Measurements from ENCODE around the gene KIF18A. TPM values are rescaled to one million over a fixed set of nuclear protein-coding genes. Genes with fewer than 3 reads are reported as not detected.

KIF18A gene
- total RNA-seq, 1 donor from 2014 or later = 0.25 TPM

DNA sequence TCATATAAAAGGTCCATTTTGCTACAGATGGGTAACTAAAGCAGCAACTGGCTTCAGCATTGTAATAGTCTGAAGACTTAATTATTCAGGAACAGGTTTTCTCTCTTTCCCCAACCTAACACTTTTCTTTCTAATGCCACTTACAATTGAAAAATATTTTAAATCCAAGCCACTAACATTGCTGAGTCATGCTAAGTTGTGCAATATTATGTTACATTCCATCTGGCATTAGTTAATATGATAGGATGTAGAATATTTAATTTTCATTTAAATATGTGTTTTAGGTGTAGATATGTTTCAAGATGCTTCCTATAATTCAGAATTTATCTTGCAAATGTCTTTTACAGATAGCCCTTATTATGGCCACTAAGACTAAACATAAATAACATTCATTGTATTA is 98.6 kb downstream of the KIF18A start:
- Histone ChIP-seq H3K9me3 (replicated peaks) (peaks cover 5% of the 10 kb centered on the region), H3K27ac (replicated peaks) (no peak overlapping the region), H3K27me3 (ENCODE audit: low read depth) (no peaks in the 10 kb centered on the region), H3K4me1 (no peaks in the 10 kb centered on the region), H3K36me3 (no peaks in the 10 kb centered on the region), H3K4me3 (no peak overlapping the region)
- DNase-seq = no peak
- intact Hi-C loops (cut with micrococcal nuclease) = no loop called here
- TF ChIP-seq, protein P1, sequence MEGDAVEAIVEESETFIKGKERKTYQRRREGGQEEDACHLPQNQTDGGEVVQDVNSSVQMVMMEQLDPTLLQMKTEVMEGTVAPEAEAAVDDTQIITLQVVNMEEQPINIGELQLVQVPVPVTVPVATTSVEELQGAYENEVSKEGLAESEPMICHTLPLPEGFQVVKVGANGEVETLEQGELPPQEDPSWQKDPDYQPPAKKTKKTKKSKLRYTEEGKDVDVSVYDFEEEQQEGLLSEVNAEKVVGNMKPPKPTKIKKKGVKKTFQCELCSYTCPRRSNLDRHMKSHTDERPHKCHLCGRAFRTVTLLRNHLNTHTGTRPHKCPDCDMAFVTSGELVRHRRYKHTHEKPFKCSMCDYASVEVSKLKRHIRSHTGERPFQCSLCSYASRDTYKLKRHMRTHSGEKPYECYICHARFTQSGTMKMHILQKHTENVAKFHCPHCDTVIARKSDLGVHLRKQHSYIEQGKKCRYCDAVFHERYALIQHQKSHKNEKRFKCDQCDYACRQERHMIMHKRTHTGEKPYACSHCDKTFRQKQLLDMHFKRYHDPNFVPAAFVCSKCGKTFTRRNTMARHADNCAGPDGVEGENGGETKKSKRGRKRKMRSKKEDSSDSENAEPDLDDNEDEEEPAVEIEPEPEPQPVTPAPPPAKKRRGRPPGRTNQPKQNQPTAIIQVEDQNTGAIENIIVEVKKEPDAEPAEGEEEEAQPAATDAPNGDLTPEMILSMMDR (IDR thresholded peaks at IDR 0.05; ENCODE audit: borderline replicate concordance) = no peak

GRCh38 chr11:28003615-28004014 is 104.3 kb downstream of the KIF18A start:
- TF ChIP-seq, protein P1 (IDR thresholded peaks at IDR 0.05; ENCODE audit: borderline replicate concordance) = no peak
- Histone ChIP-seq H3K27ac (replicated peaks) (no peak overlapping the region), H3K27me3 (ENCODE audit: low read depth) (no peaks in the 10 kb centered on the region), H3K4me1 (no peaks in the 10 kb centered on the region), H3K4me3 (no peak overlapping the region), H3K9me3 (replicated peaks) (peaks cover 61% of the 10 kb centered on the region), H3K36me3 (no peaks in the 10 kb centered on the region)
- DNase-seq = no peak
- intact Hi-C loops (cut with micrococcal nuclease) = no loop called here

- intact Hi-C loops (cut with micrococcal nuclease) = no loop called here
These were observed 109.4 kb downstream of the KIF18A start for GRCh38 chr11:27998552-27998951.

DNA sequence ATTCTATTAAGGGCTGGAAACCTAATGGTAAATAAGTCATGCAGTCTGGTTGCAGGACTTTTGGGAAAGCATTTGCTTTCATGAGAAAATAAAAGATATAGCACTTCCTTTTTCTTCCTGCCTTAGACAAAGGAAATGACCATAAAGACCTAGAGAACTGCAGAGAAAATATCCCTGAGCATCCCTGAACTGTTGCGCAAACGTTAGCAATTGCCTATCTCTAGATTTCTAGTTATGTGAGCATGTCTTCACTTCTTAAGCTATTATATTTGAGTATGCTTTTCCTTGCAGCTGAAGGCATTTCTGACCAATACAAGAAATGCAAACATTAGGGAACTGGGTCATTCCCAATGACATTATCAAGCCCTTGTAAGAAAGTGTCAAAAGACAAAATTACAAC is 110.6 kb downstream of the KIF18A start:
- intact Hi-C loops (cut with micrococcal nuclease) = no loop called here
- no peak for DNase-seq
- TF ChIP-seq, protein P1 (IDR thresholded peaks at IDR 0.05; ENCODE audit: borderline replicate concordance) = no peak

More at GRCh38 chr11:27998552-27998951, 109.4 kb downstream of the KIF18A start:
- Histone ChIP-seq H3K9me3 (replicated peaks) (peaks cover 50% of the 10 kb centered on the region), H3K27ac (replicated peaks) (no peak overlapping the region), H3K36me3 (no peaks in the 10 kb centered on the region), H3K4me3 (no peak overlapping the region), H3K4me1 (no peaks in the 10 kb centered on the region), H3K27me3 (ENCODE audit: low read depth) (no peaks in the 10 kb centered on the region)
- TF ChIP-seq, protein P1 (IDR thresholded peaks at IDR 0.05; ENCODE audit: borderline replicate concordance) = no peak
- no peak for DNase-seq

GRCh38 chr11:27996066-27996465 is 111.9 kb downstream of the KIF18A start:
- TF ChIP-seq, protein P1 (IDR thresholded peaks at IDR 0.05; ENCODE audit: borderline replicate concordance) = no peak
- H3K9me3 ChIP-seq (replicated peaks) = peaks cover 25% of the 10 kb centered on the region
- no peaks in the 10 kb centered on the region for H3K36me3 ChIP-seq
- H3K27ac ChIP-seq (replicated peaks) = no peak overlapping the region
- no peak for DNase-seq
- no peaks in the 10 kb centered on the region for H3K4me1 ChIP-seq
- intact Hi-C loops (cut with micrococcal nuclease) = no loop called here
- no peaks in the 10 kb centered on the region for H3K27me3 ChIP-seq (ENCODE audit: low read depth)
- no peak overlapping the region for H3K4me3 ChIP-seq

More for the DNA sequence above, 110.6 kb downstream of the KIF18A start:
- H3K27ac ChIP-seq (replicated peaks) = no peak overlapping the region
- H3K4me1 ChIP-seq = no peaks in the 10 kb centered on the region
- H3K36me3 ChIP-seq = no peaks in the 10 kb centered on the region
- H3K9me3 ChIP-seq (replicated peaks) = peaks cover 38% of the 10 kb centered on the region
- H3K27me3 ChIP-seq (ENCODE audit: low read depth) = no peaks in the 10 kb centered on the region
- no peak overlapping the region for H3K4me3 ChIP-seq
